Erythroblast (primary cell): ENCODE data around the gene ERCC3.

ENCODE experiments used
- GATA1 ChIP-seq: IDR thresholded peaks from 2 replicates; pipeline ENCODE4 v1.6.1; 2011; ENCODE audit warnings: low read depth, mild to moderate bottlenecking, control low read depth, low read length, moderate library complexity
- POLR2A ChIP-seq: IDR thresholded peaks from 2 replicates; pipeline ENCODE4 v1.6.1; 2011; ENCODE audit warnings: mild to moderate bottlenecking, low read length

DNA sequence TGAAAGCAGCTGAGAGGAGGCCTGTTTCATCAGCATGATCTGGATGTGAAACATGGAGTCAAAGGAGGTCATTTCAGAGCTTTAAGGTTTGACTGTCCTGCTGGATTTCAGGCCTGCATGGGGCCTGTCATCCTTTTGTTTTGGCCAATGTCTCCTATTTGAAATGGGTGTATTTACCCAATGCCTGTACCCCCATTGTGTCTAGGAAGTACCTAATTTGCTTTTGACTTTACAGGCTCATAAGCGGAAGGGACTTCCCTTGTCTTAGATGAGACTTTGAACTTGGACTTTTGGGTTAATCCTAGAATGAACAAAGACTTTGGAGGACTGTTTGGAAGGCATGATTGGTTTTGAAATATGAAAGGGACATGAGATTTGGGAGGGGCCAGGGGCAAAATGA, 54.5 kb downstream of the ERCC3 start:
- TF ChIP-seq POLR2A (no peak), GATA1 (no peak)
